CD4-positive, alpha-beta memory T cell (primary cell): Measurements from ENCODE around the gene SELENOM. TPM values are rescaled to one million over a fixed set of nuclear protein-coding genes. Genes with fewer than 3 reads are reported as not detected.

Experiments used
- CTCF ChIA-PET: fragments of 350-600 bp; sonication (Branson Sonifier 250); formaldehyde crosslinking; loops from one replicate; lab custom pipeline; 2021; ENCODE audit warnings: inconsistent platforms; ENCODE audit not compliant: partially characterized antibody; lab: Charles Lee
- POLR2A ChIA-PET: fragments of 350-600 bp; sonication (Branson Sonifier 250); formaldehyde crosslinking; loops from one replicate; lab custom pipeline; 2021; ENCODE audit not compliant: partially characterized antibody; lab: Charles Lee
- DNase-seq, 5 donors: peaks; one replicate each; pipeline versions ENCODE4 v3.0.0 to v3.0.0-alpha.2; 2020 to 2022; ENCODE audit warnings: mixed read lengths in 1 of 5
- H3K27ac ChIP-seq: one replicate; pipeline ENCODE4 v1.7.0; 2013; ENCODE audit warnings: low read depth, low read length
- H3K27me3 ChIP-seq: 2 replicates; pipeline ENCODE4 v1.7.0; 2013; ENCODE audit warnings: mild to moderate bottlenecking, low read length, moderate library complexity; ENCODE audit not compliant: insufficient read depth
- H3K36me3 ChIP-seq: 2 replicates; pipeline ENCODE4 v1.7.0; 2013; ENCODE audit warnings: mild to moderate bottlenecking, low read length, moderate library complexity; ENCODE audit not compliant: insufficient read depth
- H3K4me1 ChIP-seq: 2 replicates; pipeline ENCODE4 v1.7.0; 2013; ENCODE audit warnings: mild to moderate bottlenecking, low read length, moderate library complexity; ENCODE audit not compliant: insufficient read depth
- H3K4me3 ChIP-seq, 2 donors: one replicate each; pipeline ENCODE4 v1.7.0; 2013; ENCODE audit warnings: low read length in 2 of 2, mild to moderate bottlenecking in 1 of 2
- H3K9me3 ChIP-seq, 2 donors: one replicate each; pipeline ENCODE4 v1.7.0; 2013; ENCODE audit warnings: low read length in 2 of 2, control low read depth in 1 of 2; ENCODE audit not compliant: control insufficient read depth in 1 of 2
- H3K27ac Mint-ChIP-seq, 7 donors: one replicate each; pipeline ENCODE4 v1.8.0; 2020 to 2021; ENCODE audit warnings: mixed read lengths in 7 of 7, mild to moderate bottlenecking in 6 of 7, inconsistent platforms in 3 of 7, moderate library complexity in 3 of 7
- H3K27me3 Mint-ChIP-seq, 2 donors: one replicate each; pipeline ENCODE4 v1.8.0; 2020 to 2021; ENCODE audit warnings: mixed read lengths in 2 of 2
- H3K36me3 Mint-ChIP-seq, 2 donors: one replicate each; pipeline ENCODE4 v1.8.0; 2020 to 2021; ENCODE audit warnings: mixed read lengths in 2 of 2, inconsistent platforms in 1 of 2, mild to moderate bottlenecking in 1 of 2
- H3K4me1 Mint-ChIP-seq, 4 donors: one replicate each; pipeline ENCODE4 v1.8.0; 2020 to 2021; ENCODE audit warnings: mixed read lengths in 4 of 4, mild to moderate bottlenecking in 1 of 4
- H3K4me3 Mint-ChIP-seq, 8 donors: one replicate each; pipeline ENCODE4 v1.8.0; 2020 to 2021; ENCODE audit warnings: mixed read lengths in 8 of 8, mild to moderate bottlenecking in 7 of 8, moderate library complexity in 6 of 8, inconsistent platforms in 3 of 8
- H3K9me3 Mint-ChIP-seq, 8 donors: one replicate each; pipeline ENCODE4 v1.8.0; 2020 to 2021; ENCODE audit warnings: mixed read lengths in 8 of 8, mild to moderate bottlenecking in 5 of 8, inconsistent platforms in 3 of 8, moderate library complexity in 1 of 8
- intact Hi-C: fragments of 100-400 bp; cut with micrococcal nuclease; formaldehyde crosslinking; loops from one replicate; pipeline ENCODE4 v1.15.1; 2023
- polyA plus RNA-seq, 2 donors: library from polyadenylated mRNA; unstranded; fragments of 300-500 nt; fragmentation: Illumina TruSeq; gene quantifications; one replicate each; pipeline ENCODE4 v1.2.3, GENCODE V29; 2021
- total RNA-seq, 2 experiments: library from RNA; stranded (reverse); gene quantifications; one replicate each; pipeline ENCODE4 v1.2.3, GENCODE V29; 2021

Gene SELENOM
- total and polyA plus RNA-seq, 4 experiments from 2014 or later: 64.2 to 150 (median 87.9) TPM

DNA sequence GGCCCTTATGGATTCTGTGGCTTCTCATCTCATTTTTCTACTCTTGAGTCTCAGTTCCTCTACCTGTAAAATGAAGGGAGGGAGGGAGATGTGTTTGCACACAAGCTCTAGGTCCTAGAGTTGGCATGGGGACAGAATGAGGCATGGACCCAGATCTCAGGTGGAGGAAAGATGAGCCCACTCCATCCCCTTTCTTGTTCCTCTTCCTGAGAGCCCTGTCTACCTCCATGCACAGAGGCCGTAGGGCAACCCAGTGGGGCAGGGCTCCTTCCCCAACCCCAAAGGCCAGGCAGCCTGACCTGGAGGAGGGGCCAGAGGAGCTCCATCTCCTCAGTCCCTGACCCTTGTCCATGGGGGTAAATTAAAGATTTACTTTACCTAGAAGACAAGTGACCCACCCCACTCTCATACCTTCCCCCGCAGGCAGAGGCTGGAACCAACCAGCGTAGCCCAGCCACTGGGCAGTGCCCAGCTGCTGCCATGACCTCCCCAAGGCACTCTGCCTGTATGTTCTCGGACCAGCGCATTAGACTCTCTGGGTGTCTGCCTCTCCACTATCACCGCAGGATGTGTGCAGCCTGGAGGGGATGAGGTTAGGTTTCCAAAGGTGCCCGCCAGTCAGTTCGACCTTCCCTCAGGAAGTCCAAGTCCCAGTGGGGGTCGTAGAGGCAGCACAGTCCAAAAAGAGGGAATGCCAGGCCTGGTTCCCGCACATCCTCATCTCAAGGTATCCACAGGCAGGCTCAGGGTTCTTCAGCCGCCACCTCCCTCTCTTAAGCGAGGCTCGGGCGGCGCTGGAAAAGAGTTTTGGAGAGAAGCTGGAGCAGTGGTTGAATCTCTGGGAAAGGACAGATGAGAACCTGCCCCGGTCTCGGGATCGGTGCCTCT lies 23.2 kb downstream of the SELENOM start:
- H3K27ac ChIP-seq: peak overlapping the region; percentile 78

DNA sequence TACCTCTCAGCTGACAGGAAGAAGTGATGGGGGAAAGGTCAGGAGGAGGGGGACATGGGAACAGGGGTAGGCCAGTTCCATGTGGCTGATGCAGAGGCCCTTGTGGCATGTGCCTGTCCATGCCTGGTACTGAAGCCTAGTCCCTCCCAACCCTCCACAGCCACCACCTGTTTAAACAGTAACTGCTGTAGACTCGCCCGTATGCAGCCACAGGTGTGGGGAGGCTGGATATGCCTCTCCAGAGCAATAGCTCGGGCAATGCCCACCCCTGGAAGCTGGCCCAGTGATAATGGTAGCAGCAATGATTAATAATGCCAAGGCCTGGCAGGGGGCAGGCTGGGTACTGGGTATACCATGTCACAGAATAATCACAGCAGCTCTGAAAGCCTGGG lies 24.0 kb downstream of the SELENOM start:
- DNase-seq: no peak
- Mint-ChIP-seq H3K27ac (peak overlapping the region in 2 of 7 donors; percentile 24 to 52), H3K27me3 (no peaks in the 10 kb centered on the region), H3K4me3 (peak overlapping the region in 6 of 8 donors; percentile 83 to 90 (median 86)), H3K4me1 (peaks cover 18 to 40% (median 28%) of the 10 kb centered on the region in 4 donors), H3K36me3 (no peaks in the 10 kb centered on the region), H3K9me3 (no peaks in the 10 kb centered on the region)
- Histone ChIP-seq H3K4me3 (no peak overlapping the region), H3K27ac (no peak overlapping the region), H3K27me3 (no peaks in the 10 kb centered on the region), H3K36me3 (no peaks in the 10 kb centered on the region), H3K9me3 (no peaks in the 10 kb centered on the region), H3K4me1 (peaks cover 43% of the 10 kb centered on the region)
- intact Hi-C loops: no loop called here
- POLR2A ChIA-PET: interaction anchor here (1.1 to 4.1 kb wide), 10 partner anchors 76 to 449 kb away, joined by 3 to 27 read pairs (median 11); partner anchors contain the start of genes MORC2, PATZ1, PIK3IP1 and RNF185
- CTCF ChIA-PET: interaction anchor here (0.9 to 5.9 kb wide), 9 partner anchors 25 to 319 kb away, joined by 3 to 54 read pairs (median 4); partner anchors contain the start of genes MORC2 and TUG1

More for the DNA sequence above, 23.2 kb downstream of the SELENOM start:
- Histone ChIP-seq H3K9me3 (no peaks in the 10 kb centered on the region), H3K36me3 (no peaks in the 10 kb centered on the region), H3K4me3 (peak overlapping the region; percentile 57 to 91), H3K27me3 (no peaks in the 10 kb centered on the region), H3K4me1 (peaks cover 43% of the 10 kb centered on the region)
- ChIA-PET CTCF (interaction anchor here (0.6 to 5.9 kb wide), 29 partner anchors 9 to 449 kb away, joined by 3 to 54 read pairs (median 4); partner anchors contain the start of genes LIMK2, MORC2, SELENOM and SLC35E4), POLR2A (interaction anchor here (0.6 to 4.1 kb wide), 17 partner anchors 19 to 449 kb away, joined by 3 to 27 read pairs (median 9); partner anchors contain the start of genes LIMK2, MORC2, PATZ1 and PIK3IP1)
- DNase-seq: no peak
- Mint-ChIP-seq H3K4me1 (peaks cover 18 to 40% (median 28%) of the 10 kb centered on the region in 4 donors), H3K36me3 (no peaks in the 10 kb centered on the region), H3K9me3 (no peaks in the 10 kb centered on the region), H3K27ac (peak overlapping the region in 6 of 7 donors; percentile 52 to 89 (median 76)), H3K27me3 (no peaks in the 10 kb centered on the region), H3K4me3 (peak overlapping the region; percentile 83 to 90 (median 86))
- intact Hi-C loops: loop anchor here (1.0 to 2.0 kb wide), 6 partner anchors 23 to 449 kb away; partner anchors contain the start of genes LIMK2, SELENOM and SLC35E4

DNA sequence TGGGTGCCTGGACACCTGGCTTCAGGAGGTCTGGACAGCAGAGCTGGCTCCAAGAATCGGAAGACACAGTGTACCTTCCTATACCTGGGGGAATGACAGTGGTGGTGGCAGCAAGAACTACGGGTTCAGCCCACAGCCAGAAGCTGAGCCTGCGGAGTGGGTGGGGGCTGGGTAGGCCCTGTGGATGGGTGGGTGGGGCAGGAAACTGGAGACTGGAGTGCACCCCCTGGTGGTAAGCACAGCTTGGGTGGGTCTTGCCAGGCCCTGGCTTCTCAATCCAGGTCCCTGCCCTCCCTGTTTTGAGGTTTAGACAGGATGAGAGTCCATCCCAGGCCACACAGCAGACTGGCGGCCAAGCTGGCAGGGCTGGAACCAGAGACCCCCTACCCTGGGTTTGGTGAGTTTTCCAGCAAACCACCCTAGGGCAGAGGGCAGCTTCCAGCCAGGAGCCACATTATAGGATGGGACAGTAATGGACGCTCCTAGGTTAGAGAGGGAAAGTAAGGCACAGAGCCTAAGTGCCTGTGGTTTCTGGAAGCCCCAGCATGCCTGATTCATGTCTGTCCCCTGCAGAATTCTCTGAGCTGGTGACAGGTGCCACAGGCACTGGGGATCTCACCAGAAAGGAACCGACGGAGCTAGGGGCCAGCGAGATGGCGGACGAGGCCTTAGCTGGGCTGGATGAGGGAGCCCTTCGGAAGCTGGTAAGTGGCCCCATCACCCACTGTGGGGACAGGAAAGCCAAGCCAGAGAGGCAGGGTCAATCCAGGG lies 24.6 kb downstream of the SELENOM start:
- no peaks in the 10 kb centered on the region for H3K9me3 Mint-ChIP-seq
- intact Hi-C loops: no loop called here
- POLR2A ChIA-PET: interaction anchor here (0.8 to 4.1 kb wide), 7 partner anchors 113 to 448 kb away, joined by 3 to 27 read pairs (median 7); partner anchors contain the start of genes MORC2, PATZ1, PIK3IP1 and TUG1
- peak in 3 of 5 donors; percentile 29 to 49 (median 29) for DNase-seq
- CTCF ChIA-PET: interaction anchor here (0.8 to 5.9 kb wide), 8 partner anchors 113 to 320 kb away, joined by 3 to 54 read pairs (median 4); partner anchors contain the start of gene TUG1
- Histone ChIP-seq H3K27me3 (no peaks in the 10 kb centered on the region), H3K4me1 (peaks cover 43% of the 10 kb centered on the region), H3K36me3 (no peaks in the 10 kb centered on the region), H3K4me3 (no peak overlapping the region), H3K9me3 (no peaks in the 10 kb centered on the region), H3K27ac (no peak overlapping the region)
- H3K27ac Mint-ChIP-seq: peak overlapping the region in 2 of 7 donors; percentile 23 to 42
- H3K4me1 Mint-ChIP-seq: peaks cover 18 to 40% (median 28%) of the 10 kb centered on the region in 4 donors
- peak overlapping the region in 7 of 8 donors; percentile 53 to 90 (median 67) for H3K4me3 Mint-ChIP-seq
- no peaks in the 10 kb centered on the region for H3K27me3 Mint-ChIP-seq
- no peaks in the 10 kb centered on the region for H3K36me3 Mint-ChIP-seq

DNA sequence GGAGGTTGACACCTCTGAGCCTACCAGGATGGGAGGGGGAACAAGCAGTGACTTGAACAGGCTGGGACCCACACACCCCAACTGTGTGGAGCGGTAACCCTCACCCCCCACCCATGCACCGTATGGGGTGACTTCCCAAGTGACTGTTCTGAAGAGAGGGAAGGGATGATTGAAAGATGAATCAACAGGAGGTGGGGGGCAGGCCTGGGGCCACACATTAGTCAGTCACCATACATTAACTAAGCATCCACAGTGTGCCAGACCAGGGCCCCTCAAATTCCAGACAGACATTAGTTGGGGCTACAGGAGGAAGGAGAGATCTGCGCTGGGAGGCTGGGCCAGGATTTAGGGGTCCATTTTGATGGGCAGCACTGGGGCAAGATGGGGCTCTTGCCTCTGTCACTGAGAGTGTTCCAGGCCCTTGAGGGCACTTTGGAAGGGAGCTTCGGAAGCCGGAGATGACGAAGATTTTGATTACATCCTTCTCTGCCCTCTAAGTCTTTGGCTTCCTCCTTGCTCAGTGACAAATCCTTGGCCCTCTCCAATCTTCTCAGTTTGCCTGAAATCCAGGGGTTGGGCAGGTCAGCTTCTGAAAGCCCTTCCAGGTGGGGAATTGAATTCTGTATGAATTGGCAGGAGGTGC lies 25.3 kb downstream of the SELENOM start:
- no peaks in the 10 kb centered on the region for H3K27me3 Mint-ChIP-seq
- peak overlapping the region; percentile 45 to 92 (median 89) for H3K4me3 Mint-ChIP-seq
- H3K27ac Mint-ChIP-seq: peak overlapping the region in 3 of 7 donors; percentile 42 to 87 (median 72)
- Histone ChIP-seq H3K27ac (no peak overlapping the region), H3K4me1 (peaks cover 43% of the 10 kb centered on the region), H3K4me3 (peak overlapping the region in 1 of 2 donors; percentile 71), H3K36me3 (no peaks in the 10 kb centered on the region), H3K9me3 (no peaks in the 10 kb centered on the region), H3K27me3 (no peaks in the 10 kb centered on the region)
- ChIA-PET POLR2A (interaction anchor here (0.8 to 4.1 kb wide), 5 partner anchors 113 to 447 kb away, joined by 3 to 26 read pairs (median 7); partner anchors contain the start of genes MORC2, PATZ1 and TUG1), CTCF (interaction anchor here (0.8 to 5.9 kb wide), 4 partner anchors 113 to 319 kb away, joined by 3 to 54 read pairs (median 22); partner anchors contain the start of gene TUG1)
- H3K36me3 Mint-ChIP-seq: no peaks in the 10 kb centered on the region
- intact Hi-C loops: loop anchor here (1.0 kb wide), 1 partner anchor 113 kb away; the partner anchor contains the start of gene TUG1
- DNase-seq: no peak
- no peaks in the 10 kb centered on the region for H3K9me3 Mint-ChIP-seq
- peaks cover 18 to 40% (median 28%) of the 10 kb centered on the region in 4 donors for H3K4me1 Mint-ChIP-seq

DNA sequence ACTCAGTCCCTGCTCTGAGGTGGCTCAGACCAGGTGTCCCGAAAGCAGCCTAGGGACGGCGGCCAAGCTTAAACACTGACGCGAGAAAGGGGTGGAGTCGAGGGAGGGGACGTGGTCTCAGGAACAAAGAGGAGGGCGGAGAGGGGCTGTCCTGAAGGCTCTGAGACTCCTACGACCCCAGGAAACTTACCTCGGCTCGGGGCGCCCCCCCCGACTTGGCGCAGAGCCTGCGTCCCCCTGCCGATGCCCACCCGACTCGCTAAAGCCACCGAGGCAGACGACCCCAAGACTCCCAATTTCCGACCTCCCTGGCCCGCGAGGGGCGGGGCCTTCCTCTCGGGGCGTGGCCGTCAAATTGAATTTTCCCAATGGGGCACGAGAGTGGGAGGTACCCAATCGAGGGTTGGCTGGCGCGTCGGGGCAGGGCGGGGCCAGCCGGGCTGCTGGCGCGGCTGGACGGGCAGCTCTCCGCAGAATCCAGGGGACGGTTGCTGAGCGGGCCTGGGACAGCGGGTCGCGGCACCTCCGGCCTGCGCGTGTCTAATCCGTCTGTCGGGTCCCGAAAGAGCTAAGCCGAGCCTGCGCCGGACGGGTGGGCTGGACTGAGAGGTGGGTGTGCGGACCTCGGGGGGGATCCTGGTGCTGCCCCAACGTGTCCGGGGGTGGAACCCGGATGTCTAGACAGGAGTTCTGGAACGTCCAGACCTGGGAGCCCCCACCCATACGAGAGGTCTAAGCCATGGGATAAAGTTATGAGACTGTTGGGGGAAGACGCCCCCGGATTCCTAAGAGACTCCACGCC lies 26.3 kb downstream of the SELENOM start, which contains the start of gene SMTN:
Gene SMTN, plus strand, starts transcription at position 471 of the 802 bp plus-strand sequence. CDS start 1,941 bp downstream, outside the sequence.
- Mint-ChIP-seq H3K9me3 (no peaks in the 10 kb centered on the region), H3K36me3 (no peaks in the 10 kb centered on the region), H3K27ac (peak within 1 kb of the TSS; percentile 52 to 87 (median 73)), H3K4me1 (peaks cover 18 to 40% (median 28%) of the 10 kb centered on the region in 4 donors), H3K4me3 (peak within 1 kb of the TSS; percentile 85 to 92 (median 90)), H3K27me3 (no peaks in the 10 kb centered on the region)
- Histone ChIP-seq H3K27me3 (no peaks in the 10 kb centered on the region), H3K4me1 (peaks cover 43% of the 10 kb centered on the region), H3K4me3 (peak within 1 kb of the TSS; percentile 0 to 71), H3K27ac (peak within 1 kb of the TSS; percentile 25), H3K9me3 (no peaks in the 10 kb centered on the region), H3K36me3 (no peaks in the 10 kb centered on the region)
- ChIA-PET POLR2A (interaction anchor here (0.9 to 2.4 kb wide), 8 partner anchors 12 to 446 kb away, joined by 3 to 12 read pairs (median 3); partner anchors contain the start of genes MORC2, SELENOM and TUG1), CTCF (interaction anchor here (4.6 kb wide), 1 partner anchor 160 kb away, joined by 42 read pairs; no protein-coding TSS in a partner anchor)
- intact Hi-C loops: loop anchor here (1.0 kb wide), 1 partner anchor 112 kb away; the partner anchor contains the start of gene TUG1
- DNase-seq: peak; percentile 82 to 86 (median 84)
